ENCODE data around the gene MPRIP. TPM values are rescaled to one million over a fixed set of nuclear protein-coding genes. Genes with fewer than 3 reads are reported as not detected.

Gene MPRIP
- total and polyA plus RNA-seq, 8 donors: 80.2 to 518 (median 190) TPM

- H3K4me1 ChIP-seq: peaks cover 33 to 61% (median 51%) of the 10 kb centered on the region in 4 donors
- 7 to 16% (median 11%) methylated on average over 30 to 78 of the region's 78 CpGs for WGBS, 5 donors
- H3K4me3 ChIP-seq: peak within 1 kb of the TSS; percentile 55 to 72 (median 58)
- peaks cover 0 to 22% (median 19%) of the 10 kb centered on the region in 4 donors for H3K36me3 ChIP-seq
- no peaks in the 10 kb centered on the region for H3K27me3 ChIP-seq
- H3K27ac ChIP-seq: peak within 1 kb of the TSS; percentile 78 to 95 (median 89)
- H3K9me3 ChIP-seq: no peaks in the 10 kb centered on the region
- DNase-seq: peak; percentile 86 to 92
- intact Hi-C loops (cut with DNase I; ENCODE audit: low total_unique reads): no loop called here
- TF ChIP-seq POLR2AphosphoS5 (IDR thresholded peaks at IDR 0.05) (peak; percentile 34 to 88 (median 74)), POLR2A (IDR thresholded peaks at IDR 0.05) (no peak), EP300 (IDR thresholded peaks at IDR 0.05) (no peak), CTCF (IDR thresholded peaks at IDR 0.05) (no peak)
Observed at GRCh38 chr17:17206124-17206912, 164.1 kb downstream of the MPRIP start, which contains the start of gene PLD6. TSS of gene PLD6 (minus strand) at chr17:17206333. CDS start at chr17:17206286, 47 bp downstream.

DNA sequence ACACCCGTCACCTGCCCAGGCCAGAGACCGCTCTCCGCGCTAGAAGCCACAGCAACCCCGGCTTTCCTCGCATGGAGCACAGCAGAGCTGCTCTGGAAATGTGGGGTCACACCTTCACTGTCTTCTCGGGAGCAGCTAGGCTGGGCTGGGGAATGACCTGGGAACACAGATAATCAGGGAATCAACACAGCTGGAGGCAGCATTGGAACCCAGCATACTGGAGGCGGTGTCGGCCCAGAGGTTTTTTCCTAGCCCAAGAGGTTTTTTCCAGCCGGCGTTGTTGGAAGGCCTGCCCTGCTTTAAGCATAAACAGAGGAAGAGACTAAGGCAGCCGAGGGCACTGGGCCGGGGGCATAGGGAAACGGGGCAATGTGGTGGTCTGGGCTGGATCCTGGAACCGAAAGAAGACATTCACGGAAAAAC lies 164.7 kb downstream of the MPRIP start:
- peaks cover 0 to 28% (median 23%) of the 10 kb centered on the region in 4 donors for H3K36me3 ChIP-seq
- H3K4me1 ChIP-seq: peaks cover 33 to 55% (median 45%) of the 10 kb centered on the region in 4 donors
- WGBS, 5 donors: 17 to 42% (median 22%) methylated on average over 16 of the region's 16 CpGs
- peak overlapping the region; percentile 55 to 72 (median 58) for H3K4me3 ChIP-seq
- intact Hi-C loops (cut with DNase I; ENCODE audit: low total_unique reads): no loop called here
- DNase-seq: no peak
- H3K27ac ChIP-seq: peak overlapping the region; percentile 78 to 95 (median 89)
- TF ChIP-seq CTCF (IDR thresholded peaks at IDR 0.05) (no peak), POLR2AphosphoS5 (IDR thresholded peaks at IDR 0.05) (no peak), POLR2A (IDR thresholded peaks at IDR 0.05) (peak in 1 of 4 donors; percentile 27), EP300 (IDR thresholded peaks at IDR 0.05) (no peak)
- H3K9me3 ChIP-seq: no peaks in the 10 kb centered on the region
- H3K27me3 ChIP-seq: no peaks in the 10 kb centered on the region

DNA sequence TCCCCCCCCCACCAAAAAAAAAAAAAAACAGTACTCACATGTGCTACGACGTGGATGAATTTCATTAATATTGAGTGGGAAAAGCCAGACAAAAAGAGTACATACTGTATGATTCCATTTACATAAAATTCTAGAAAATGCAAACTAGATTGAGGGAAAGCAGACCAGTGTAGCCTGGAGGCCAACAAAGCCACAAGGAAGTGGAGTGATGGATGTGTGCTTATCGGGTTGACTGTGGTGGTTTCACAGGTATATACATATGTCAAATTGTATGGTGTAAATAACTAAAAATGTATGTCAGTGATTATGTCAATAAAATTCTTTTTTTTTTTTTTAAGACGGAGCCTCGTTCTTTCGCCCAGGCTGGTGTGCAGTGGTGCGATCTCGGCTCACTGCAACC lies 165.7 kb downstream of the MPRIP start:
- Histone ChIP-seq H3K4me1 (peaks cover 33 to 44% (median 40%) of the 10 kb centered on the region in 4 donors), H3K9me3 (no peaks in the 10 kb centered on the region), H3K4me3 (no peak overlapping the region), H3K36me3 (peaks cover 2 to 30% (median 24%) of the 10 kb centered on the region in 4 donors), H3K27ac (peak overlapping the region in 2 of 5 donors; percentile 87 to 95), H3K27me3 (no peaks in the 10 kb centered on the region)
- intact Hi-C loops (cut with DNase I; ENCODE audit: low total_unique reads): no loop called here
- WGBS, 5 donors: 74 to 81% (median 79%) methylated on average over 8 of the region's 8 CpGs
- no peak for DNase-seq
- no peak for TF ChIP-seq POLR2AphosphoS5 (IDR thresholded peaks at IDR 0.05)
- TF ChIP-seq EP300 (IDR thresholded peaks at IDR 0.05): no peak
- no peak for TF ChIP-seq POLR2A (IDR thresholded peaks at IDR 0.05)
- TF ChIP-seq CTCF (IDR thresholded peaks at IDR 0.05): no peak

GRCh38 chr17:17213775-17214174 lies 171.5 kb downstream of the MPRIP start:
- 71 to 78% (median 77%) methylated on average over 10 of the region's 10 CpGs for WGBS, 5 donors
- H3K4me1 ChIP-seq: no peaks in the 10 kb centered on the region
- no peaks in the 10 kb centered on the region for H3K27me3 ChIP-seq
- no peak for DNase-seq
- H3K4me3 ChIP-seq: no peak overlapping the region
- H3K27ac ChIP-seq: no peak overlapping the region
- H3K36me3 ChIP-seq: peaks cover 54 to 88% (median 81%) of the 10 kb centered on the region in 4 donors
- TF ChIP-seq POLR2AphosphoS5 (IDR thresholded peaks at IDR 0.05) (no peak), EP300 (IDR thresholded peaks at IDR 0.05) (no peak), CTCF (IDR thresholded peaks at IDR 0.05) (no peak), POLR2A (IDR thresholded peaks at IDR 0.05) (no peak)
- no peaks in the 10 kb centered on the region for H3K9me3 ChIP-seq
- intact Hi-C loops (cut with DNase I; ENCODE audit: low total_unique reads): no loop called here
